HuH-7 (cell line): ENCODE measurements around the gene TAF3.
A peak's percentile ranks its signal among the peaks of the same experiment; 100 is the strongest.

Experiments
- DNase-seq: peaks from one replicate; pipeline ENCODE4 v3.0.0; 2011; ENCODE audit warnings: low spot score

Gene TAF3

DNA sequence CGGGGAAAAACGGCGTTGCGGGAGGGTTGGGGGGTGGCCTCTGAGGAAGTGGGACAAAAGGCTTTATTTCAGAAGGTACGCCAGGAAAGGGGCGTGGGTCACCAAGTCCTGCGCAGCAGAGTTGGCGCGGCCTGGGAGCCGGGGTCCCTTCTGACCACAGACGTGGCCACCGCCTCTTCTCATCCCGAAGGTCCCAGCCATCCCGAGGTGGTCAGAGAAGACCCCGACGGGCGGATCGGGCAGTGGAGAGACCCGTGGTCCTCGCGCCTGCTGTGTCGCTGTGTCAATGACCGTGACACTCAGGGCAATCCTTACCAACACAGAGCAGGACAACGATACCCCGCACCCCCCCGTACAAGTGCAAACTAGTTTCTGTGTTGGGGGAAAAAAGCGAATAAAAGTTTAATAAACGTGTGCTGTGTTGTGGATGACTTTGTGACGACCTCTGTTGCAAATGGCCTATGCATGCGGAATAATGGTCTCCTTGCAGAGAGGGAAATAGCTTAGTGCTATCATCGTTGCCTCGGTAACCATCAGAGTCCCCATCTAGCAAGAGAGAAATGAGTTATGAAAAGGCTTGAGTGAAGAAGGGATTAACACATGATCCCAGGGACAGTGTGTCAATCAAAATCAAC is 216.8 kb downstream of the TAF3 start:
- no peak for DNase-seq

DNA sequence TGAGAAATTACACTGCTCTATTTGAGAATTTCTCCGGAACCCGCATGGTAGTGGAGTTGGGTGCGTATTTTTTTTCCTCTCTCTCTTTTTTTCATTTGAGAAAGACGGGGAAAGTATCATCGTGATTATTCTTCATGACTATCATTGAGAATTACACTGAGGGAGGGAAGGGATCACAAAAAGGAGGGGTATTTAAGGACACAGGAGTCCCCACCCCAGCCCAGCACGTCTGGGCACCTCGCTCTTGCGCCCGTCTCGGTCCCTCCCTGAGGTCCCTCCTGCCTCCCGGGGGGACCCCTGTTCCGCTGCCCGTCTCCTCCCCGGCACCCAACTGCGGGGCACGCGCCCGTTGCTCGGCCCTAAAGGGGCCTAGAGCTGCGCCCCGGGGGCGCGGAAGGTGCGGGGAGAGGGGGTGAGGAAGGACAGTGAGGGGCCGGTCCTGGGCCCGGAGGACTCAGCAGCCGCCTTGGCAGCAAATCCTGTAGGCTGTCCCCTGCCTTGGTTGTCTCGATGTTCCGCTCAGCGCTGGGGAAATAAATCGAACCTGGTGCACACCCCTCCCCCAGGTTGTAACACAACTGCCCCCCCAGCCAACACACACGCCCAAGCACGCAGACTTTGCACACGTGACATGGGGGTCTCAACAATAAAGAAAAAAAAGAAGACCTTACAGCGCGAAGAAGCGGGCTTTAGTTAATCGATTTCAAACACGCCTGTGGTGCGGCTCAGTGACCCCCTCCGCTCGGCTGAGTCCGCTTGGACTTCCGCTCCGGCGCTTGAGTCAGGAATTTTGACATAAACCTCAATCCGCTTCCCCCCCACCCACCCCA is 217.6 kb downstream of the TAF3 start:
- DNase-seq: no peak

DNA sequence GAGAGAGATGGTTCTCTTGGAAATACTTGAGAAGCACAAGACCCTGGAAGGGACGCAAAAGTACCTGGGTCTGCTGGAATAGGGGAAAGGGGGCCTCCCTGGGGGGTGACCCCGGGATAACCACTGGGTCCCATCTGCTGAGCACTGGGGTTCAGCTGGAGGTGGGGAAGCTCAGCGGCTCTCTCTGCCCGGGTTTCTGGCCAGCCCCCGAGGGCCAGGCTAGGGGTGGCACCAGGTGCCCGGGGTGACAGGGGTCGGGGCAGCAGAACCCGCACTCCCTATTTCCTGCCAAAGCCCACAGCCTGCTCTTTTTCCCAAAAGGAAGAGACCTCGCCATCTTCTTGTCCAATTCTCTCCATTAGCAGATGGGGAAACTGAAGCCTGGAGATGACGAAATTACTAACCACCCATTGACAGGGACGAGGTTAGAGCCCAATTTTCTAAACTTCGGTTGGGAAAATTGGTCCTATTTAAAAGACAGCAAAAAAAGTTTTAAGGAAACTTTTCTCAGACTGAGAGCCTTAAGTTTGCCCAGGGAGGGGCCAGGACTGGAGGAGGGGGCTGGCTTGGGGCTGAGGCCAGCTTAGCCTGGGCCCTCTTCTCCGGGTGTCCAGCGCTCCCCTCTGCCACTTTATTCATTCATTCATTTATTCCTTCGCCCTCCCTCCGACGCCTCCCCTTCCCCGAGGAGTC is 218.3 kb downstream of the TAF3 start:
- no peak for DNase-seq

- DNase-seq: no peak
Observed at GRCh38 chr10:8037199-8037801, 219.0 kb downstream of the TAF3 start.

DNA sequence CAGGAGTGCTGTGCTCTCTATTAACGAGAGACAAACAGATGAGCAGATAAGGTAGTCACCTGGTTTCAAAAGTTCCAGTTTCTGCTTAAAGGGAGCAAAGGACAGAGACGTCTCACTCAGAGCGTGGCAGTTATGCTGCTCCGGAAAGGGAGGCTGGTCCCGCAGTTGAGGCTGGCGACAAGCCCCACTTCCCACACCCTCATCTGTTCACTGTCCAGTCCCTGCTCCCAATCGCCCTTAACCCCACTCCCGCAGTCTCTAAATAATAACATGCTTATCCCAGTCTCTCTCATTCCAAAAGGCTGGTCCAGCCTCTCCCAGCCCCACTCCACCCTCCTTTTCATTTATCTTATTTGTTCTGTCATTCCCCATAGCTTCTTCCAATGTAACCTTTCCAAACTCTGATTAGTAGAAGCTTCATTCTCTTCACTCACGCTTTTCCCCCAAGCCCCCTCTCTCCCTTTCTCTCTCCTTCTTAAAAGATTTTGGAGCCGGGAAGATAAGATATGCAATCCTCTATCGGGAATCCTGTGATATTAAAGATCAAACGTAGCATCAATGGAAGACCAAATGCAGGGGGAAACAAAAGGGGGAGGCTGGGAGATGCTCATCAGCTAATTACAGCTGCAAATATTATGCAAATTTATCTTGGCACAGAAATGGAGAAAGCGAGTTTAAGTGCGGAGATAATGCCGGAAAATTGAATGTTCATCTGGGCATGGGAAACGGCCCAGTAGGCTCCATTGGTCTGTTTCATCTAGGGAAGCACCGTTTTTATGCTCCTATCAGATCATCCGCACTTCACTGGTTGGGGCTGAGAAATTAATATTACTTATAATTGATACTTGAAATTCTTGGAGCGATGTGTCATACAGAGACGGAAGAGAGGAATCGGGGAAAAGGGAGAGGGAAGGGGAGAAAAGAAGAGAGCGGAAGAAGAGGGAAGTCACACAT is 219.9 kb downstream of the TAF3 start:
- no peak for DNase-seq

- no peak for DNase-seq
Observed at GRCh38 chr10:8039321-8039881, 221.1 kb downstream of the TAF3 start.

- no peak for DNase-seq
Observed at GRCh38 chr10:8040651-8041050, 222.3 kb downstream of the TAF3 start.

DNA sequence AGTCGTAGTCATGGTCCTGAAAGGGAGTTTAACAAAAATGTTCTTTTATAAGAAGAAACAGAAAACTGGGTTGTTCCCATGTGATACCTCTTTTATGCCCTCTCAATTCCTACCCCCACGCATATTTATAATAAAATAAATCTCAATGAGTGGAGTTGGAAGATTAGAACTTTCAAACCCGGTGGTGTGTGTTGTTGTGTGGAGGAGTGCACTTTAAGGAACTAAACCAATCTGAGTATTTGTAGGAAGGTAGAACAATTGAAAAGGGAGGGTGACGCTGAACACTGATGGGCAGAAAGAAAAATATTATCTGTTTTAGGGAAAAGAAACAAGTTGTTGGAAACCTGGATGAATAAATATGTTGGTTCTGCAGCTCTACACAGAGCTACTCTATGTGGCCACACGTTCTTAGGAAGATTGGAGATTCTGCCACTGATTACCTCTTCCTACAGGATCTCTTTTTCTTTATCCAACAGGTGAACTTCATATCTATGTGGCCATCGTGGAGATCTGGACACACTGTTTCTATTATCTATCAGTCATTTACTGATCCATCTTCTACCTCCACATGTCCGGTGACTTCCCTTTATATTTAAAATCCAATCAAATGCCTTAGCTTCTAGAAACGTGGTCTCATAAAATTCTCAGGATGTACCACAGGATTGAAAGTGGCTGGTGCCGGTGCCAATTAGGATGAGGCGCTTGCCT is 223.1 kb downstream of the TAF3 start:
- no peak for DNase-seq

DNA sequence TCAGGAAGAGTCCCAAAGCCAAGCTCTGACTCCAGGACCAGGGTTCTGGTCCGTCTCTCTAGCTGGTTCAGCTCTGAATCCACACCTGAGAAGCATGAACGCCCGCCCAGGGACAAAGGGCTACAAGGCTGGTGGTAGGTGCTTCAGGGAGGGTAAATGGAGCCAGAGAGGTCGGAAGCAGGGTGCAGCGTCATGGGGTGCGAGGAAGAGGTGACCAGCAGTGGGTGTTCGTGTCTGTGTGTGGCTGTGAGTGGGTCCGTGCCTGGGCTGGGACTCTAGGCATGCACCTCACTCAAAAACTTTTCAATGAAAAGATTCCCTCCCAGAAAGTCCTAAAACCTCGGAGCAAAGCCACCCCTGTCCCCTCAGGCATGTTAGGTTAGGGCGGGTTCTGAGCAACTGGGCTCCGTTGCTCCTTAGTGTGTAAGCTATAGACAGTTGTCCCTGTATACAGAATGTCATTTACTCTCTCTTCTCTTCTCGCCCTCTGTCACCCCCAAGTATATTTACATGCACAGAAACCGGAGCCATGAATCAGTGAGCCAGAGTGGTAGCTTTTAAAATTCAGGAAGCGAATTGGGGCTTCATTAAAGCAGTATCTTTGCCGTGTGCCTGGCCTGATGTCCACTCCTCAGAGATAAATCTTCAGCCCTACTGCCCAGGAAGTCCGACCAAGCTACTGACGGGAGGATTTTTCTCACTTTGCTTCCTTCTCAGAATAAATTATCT is 223.9 kb downstream of the TAF3 start:
- no peak for DNase-seq

- no peak for DNase-seq
Observed at GRCh38 chr10:8042721-8043568, 224.6 kb downstream of the TAF3 start.

DNA sequence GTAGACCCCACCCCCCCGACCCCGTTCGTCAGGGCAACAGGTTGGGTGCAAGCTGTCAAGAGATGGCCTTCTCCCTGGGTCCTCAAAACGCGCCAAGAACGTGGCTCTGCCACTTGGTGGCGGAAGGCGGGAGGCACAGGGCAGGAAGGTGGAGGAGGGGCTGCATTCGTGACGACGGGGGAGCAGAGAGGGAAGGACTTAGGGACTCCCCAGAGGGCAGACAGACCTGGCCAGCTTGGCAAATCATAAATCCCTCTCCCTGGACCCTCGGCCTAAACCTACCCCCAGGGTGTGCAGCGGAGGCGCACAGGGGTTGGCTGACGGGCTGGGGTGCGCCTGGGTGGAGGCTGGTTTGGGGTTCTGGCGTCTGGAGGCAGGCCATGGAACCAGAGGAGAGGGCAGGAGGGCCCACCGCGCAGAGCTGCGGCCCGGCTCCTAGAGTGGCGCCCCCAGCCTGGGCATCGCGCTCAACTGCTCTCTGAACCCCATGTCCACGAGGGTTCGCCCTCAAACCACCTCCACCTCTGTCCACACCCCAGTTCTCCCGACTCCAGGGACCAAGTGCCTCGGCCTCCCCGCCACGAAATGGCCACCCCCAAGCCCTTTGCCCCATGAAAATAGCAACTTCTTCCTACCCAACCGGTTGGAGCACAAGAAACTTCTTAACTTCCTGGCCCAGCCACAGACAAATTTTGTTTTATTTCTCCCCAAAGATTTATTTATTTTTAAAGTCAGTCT is 225.4 kb downstream of the TAF3 start:
- DNase-seq: no peak

- no peak for DNase-seq
Observed at GRCh38 chr10:8044331-8044907, 226.1 kb downstream of the TAF3 start.

GRCh38 chr10:8044908-8045725 is 226.8 kb downstream of the TAF3 start:
- peak; percentile 95 for DNase-seq

DNA sequence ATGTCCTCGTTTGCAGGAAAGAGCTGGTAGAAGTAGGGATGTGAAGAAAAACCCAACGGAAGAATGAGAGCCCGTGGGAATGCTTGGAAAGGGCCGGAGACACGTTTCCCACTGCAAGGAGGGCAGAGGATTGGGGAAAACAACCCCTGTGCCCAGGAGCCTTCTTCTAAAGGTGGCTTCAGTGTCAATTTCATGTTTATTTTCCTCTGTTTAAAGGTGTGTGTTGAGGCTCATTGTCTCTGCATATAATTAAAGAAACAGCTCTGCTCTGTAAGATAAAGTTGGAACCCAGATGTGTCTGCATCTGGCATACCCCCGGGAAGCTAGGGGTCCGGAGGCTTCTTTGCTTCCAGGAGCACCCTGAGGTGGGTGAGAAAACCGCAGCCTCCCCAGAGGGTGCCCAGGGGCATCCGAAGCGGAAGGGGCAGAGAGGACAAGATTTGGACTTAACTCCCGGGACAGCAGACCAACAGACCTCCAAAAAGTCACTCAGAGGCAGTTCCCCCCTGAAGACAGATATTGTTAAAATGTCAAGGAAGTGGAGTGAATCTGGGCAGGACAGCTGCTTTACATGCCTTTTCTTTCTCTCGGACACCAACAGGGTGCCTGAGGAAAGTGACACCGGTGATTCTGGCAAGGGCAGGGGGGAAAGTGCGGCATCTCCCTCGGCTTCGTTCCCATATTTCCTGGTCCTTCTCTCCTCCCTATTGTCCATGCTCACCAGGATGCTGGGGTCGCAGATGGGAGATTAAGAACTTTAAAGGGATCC is 227.6 kb downstream of the TAF3 start:
- DNase-seq: no peak

DNA sequence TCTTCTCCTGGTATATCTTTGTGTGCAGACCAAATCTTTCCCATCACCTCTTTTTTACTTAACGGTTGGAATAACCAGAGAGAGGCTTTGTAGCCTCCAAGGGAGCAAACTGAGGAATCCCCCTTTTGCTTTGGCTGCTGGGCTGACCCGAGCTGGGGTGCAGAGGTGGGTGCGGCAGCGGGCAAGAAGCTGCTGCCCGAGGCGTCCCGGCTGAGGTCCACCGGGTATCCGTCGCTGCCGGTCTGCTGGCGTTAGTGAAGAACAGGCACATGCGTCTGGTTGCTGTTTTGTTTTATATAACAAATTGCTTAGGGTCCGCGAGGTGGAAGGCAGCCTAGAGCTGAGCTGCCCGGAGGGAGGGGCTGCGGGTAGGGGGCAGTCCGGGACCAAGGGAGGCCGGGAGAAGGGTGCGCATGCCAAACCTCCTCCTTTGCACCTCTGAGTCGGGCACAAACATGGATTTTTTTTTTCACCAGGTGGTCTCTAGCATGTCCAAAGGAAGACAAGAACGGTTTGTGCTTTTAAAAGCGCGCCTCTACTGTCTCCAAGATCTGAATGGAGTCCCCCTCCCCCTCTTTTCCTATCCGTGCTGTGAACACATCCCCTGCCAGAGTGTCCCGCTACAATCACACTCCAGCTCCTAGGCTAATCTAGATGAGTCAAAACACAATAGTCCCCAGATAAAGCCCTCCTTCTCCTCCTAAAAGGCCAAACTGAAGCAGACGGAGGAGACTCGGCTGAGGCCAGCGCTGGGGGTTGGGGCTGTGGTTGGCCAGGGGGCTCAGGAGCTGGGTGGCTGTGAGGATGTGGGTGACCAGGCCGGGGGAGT is 229.4 kb downstream of the TAF3 start:
- no peak for DNase-seq
